Measurements from ENCODE around the gene SLC8A2.

GRCh38 chr19:47450478-47450877, 21.2 kb downstream of the SLC8A2 start:
- TF ChIP-seq, protein P1, sequence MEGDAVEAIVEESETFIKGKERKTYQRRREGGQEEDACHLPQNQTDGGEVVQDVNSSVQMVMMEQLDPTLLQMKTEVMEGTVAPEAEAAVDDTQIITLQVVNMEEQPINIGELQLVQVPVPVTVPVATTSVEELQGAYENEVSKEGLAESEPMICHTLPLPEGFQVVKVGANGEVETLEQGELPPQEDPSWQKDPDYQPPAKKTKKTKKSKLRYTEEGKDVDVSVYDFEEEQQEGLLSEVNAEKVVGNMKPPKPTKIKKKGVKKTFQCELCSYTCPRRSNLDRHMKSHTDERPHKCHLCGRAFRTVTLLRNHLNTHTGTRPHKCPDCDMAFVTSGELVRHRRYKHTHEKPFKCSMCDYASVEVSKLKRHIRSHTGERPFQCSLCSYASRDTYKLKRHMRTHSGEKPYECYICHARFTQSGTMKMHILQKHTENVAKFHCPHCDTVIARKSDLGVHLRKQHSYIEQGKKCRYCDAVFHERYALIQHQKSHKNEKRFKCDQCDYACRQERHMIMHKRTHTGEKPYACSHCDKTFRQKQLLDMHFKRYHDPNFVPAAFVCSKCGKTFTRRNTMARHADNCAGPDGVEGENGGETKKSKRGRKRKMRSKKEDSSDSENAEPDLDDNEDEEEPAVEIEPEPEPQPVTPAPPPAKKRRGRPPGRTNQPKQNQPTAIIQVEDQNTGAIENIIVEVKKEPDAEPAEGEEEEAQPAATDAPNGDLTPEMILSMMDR (IDR thresholded peaks at IDR 0.05; ENCODE audit: control extremely low read depth in 1 of 3, insufficient read depth in 1 of 3, low read depth in 1 of 3, low read length in 3 of 3): no peak
- TF ChIP-seq RAD21 (IDR thresholded peaks at IDR 0.05 in 1 of 2, conservative IDR thresholded peaks at IDR 0.05 in 1 of 2; ENCODE audit: low read depth in 2 of 2, low read length in 2 of 2): no peak
- no peak for TF ChIP-seq POLR2A (IDR thresholded peaks at IDR 0.05; ENCODE audit: control extremely low read depth in 1 of 2, low read depth in 2 of 2, low read length in 2 of 2)
- no peak for TF ChIP-seq POLR2AphosphoS5 (IDR thresholded peaks at IDR 0.05; ENCODE audit: low read depth, low read length)
- no peak for TF ChIP-seq EZH2 (IDR thresholded peaks at IDR 0.05; ENCODE audit: low read depth, low read length, severe bottlenecking)
